HepG2 (cell line): ENCODE results near the gene GPS1. TPM values are rescaled to one million over a fixed set of nuclear protein-coding genes. Genes with fewer than 3 reads are reported as not detected.

Experiments used
- CEBPB ChIP-seq: IDR thresholded peaks from 2 replicates; pipeline ENCODE4 v1.6.1; 2011; ENCODE audit warnings: low read depth, low read length, improper control_type of control experiment, borderline replicate concordance
- ELF4 ChIP-seq: sonication (generic); formaldehyde crosslinking; IDR thresholded peaks from 2 replicates; pipeline ENCODE4 v1.5.0; 2020; ENCODE audit warnings: missing genetic modification reagents, mild to moderate bottlenecking, moderate library complexity, borderline replicate concordance
- GATAD1 ChIP-seq: IDR thresholded peaks from 2 replicates; pipeline ENCODE4 v1.6.1; 2016; ENCODE audit warnings: missing genetic modification reagents, missing compliant biosample characterization
- HNRNPUL1 ChIP-seq: fragments of 200-400 bp; formaldehyde crosslinking; IDR thresholded peaks from 2 replicates; pipeline ENCODE4 v1.6.1; 2017; ENCODE audit warnings: low read depth, mild to moderate bottlenecking, low read length, moderate library complexity
- JDP2 ChIP-seq: sonication (generic); formaldehyde crosslinking; IDR thresholded peaks from 2 replicates; pipeline ENCODE4 v1.8.1; 2022; ENCODE audit warnings: missing genetic modification reagents, borderline replicate concordance
- PBX2 ChIP-seq: IDR thresholded peaks from 2 replicates; pipeline ENCODE4 v1.6.1; 2016; ENCODE audit warnings: control low read depth
- POLR2G ChIP-seq: fragments of 200-400 bp; formaldehyde crosslinking; IDR thresholded peaks from 2 replicates; pipeline ENCODE4 v1.6.1; 2018; ENCODE audit warnings: mild to moderate bottlenecking, low read depth, low read length, moderate library complexity
- SAP130 ChIP-seq: IDR thresholded peaks from 2 replicates; pipeline ENCODE4 v1.6.1; 2016; ENCODE audit warnings: low read depth
- SNAI1 ChIP-seq: sonication (generic); formaldehyde crosslinking; IDR thresholded peaks from 2 replicates; pipeline ENCODE4 v1.5.0; 2020; ENCODE audit warnings: mild to moderate bottlenecking, missing genetic modification reagents, borderline replicate concordance
- TGIF2 ChIP-seq: IDR thresholded peaks from 2 replicates; pipeline ENCODE4 v1.6.1; 2016; ENCODE audit warnings: control low read depth, missing compliant biosample characterization
- ZNF430 ChIP-seq: sonication (generic); formaldehyde crosslinking; IDR thresholded peaks from 2 replicates; pipeline ENCODE4 v1.9.0; 2021; ENCODE audit warnings: mild to moderate bottlenecking, missing genetic modification reagents
- ZNF510 ChIP-seq: sonication (generic); formaldehyde crosslinking; IDR thresholded peaks from 2 replicates; pipeline ENCODE4 v1.4.0; 2020; ENCODE audit warnings: low read depth, mild to moderate bottlenecking, missing genetic modification reagents
- ZNF556 ChIP-seq: sonication (generic); formaldehyde crosslinking; IDR thresholded peaks from 2 replicates; pipeline ENCODE4 v1.4.0; 2020; ENCODE audit warnings: mild to moderate bottlenecking, missing genetic modification reagents, borderline replicate concordance
- polyA plus RNA-seq, 8 experiments: library from polyadenylated mRNA; depleted of rRNA in 3 of 8; stranded (reverse) in 7 of 8; unstranded in 1 of 8; fragments of >200 nt; fragmentation: Illumina TruSeq in 4 of 8; extraction: Trizol in 4 of 8; gene quantifications; 2 replicates each; pipeline versions ENCODE4 v1.2.1 to v1.2.3, GENCODE V29; 2011 to 2016; ENCODE audit warnings: low read depth in 4 of 8, missing spikeins in 1 of 8, mixed read lengths in 1 of 8; ENCODE audit not compliant: insufficient read depth in 1 of 8
- total RNA-seq, 5 experiments: library from RNA; depleted of rRNA; stranded (reverse); fragments of >200 nt; fragmentation: Illumina TruSeq; extraction: Trizol; gene quantifications; 2 replicates each; pipeline ENCODE4 v1.2.3, GENCODE V29; 2016; ENCODE audit warnings: low read depth in 1 of 5
- TF ChIP-seq, protein P1 (sequence below), 2 experiments: fragments of 450-650 bp in 1 of 2; sonication (generic) in 1 of 2; formaldehyde crosslinking in 1 of 2; IDR thresholded peaks; 2 replicates each; pipeline versions ENCODE4 v1.6.1 to v1.8.0; 2016 to 2022; ENCODE audit warnings: antibody characterized with exemption in 1 of 2, mild to moderate bottlenecking in 1 of 2, missing genetic modification reagents in 1 of 2
- TF ChIP-seq, protein P2 (sequence below): sonication (generic); formaldehyde crosslinking; IDR thresholded peaks from 2 replicates; pipeline ENCODE4 v1.5.0; 2020; ENCODE audit warnings: mild to moderate bottlenecking, missing genetic modification reagents, borderline replicate concordance

GPS1 gene
- total and polyA plus RNA-seq, 2 of the 13 experiments (the other 11 are each of a cell fraction or from before 2014, with no cell fraction given), result 124 to 128 TPM

DNA sequence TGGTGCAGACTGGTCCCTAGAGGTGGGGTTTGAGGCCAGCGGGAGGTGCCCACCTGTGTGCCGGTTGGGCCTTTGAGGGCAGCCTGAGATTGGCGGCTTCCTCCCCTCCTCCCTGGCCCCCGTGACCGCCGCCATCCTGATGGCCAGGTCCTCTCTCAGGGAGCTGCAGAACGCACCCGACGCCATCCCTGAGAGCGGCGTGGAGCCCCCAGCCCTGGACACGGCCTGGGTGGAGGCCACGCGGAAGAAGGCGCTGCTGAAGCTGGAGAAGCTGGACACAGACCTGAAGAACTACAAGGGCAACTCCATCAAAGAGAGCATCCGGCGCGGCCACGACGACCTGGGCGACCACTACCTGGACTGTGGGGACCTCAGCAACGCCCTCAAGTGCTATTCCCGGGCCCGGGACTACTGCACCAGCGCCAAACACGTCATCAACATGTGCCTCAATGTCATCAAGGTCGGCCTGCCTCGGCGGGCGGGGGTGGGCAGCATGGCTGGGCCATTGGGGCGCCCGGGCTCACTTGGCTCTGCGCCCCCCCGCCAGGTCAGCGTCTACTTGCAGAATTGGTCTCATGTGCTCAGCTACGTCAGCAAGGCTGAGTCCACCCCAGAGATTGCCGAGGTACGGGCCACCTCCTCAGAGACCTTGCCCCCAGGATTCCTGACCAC, 2.8 kb downstream of the GPS1 start (continued):
- no peak for TF ChIP-seq TGIF2 (CRISPR knock-in tag)
- no peak for TF ChIP-seq PBX2 (CRISPR knock-in tag)
- TF ChIP-seq, protein P1, sequence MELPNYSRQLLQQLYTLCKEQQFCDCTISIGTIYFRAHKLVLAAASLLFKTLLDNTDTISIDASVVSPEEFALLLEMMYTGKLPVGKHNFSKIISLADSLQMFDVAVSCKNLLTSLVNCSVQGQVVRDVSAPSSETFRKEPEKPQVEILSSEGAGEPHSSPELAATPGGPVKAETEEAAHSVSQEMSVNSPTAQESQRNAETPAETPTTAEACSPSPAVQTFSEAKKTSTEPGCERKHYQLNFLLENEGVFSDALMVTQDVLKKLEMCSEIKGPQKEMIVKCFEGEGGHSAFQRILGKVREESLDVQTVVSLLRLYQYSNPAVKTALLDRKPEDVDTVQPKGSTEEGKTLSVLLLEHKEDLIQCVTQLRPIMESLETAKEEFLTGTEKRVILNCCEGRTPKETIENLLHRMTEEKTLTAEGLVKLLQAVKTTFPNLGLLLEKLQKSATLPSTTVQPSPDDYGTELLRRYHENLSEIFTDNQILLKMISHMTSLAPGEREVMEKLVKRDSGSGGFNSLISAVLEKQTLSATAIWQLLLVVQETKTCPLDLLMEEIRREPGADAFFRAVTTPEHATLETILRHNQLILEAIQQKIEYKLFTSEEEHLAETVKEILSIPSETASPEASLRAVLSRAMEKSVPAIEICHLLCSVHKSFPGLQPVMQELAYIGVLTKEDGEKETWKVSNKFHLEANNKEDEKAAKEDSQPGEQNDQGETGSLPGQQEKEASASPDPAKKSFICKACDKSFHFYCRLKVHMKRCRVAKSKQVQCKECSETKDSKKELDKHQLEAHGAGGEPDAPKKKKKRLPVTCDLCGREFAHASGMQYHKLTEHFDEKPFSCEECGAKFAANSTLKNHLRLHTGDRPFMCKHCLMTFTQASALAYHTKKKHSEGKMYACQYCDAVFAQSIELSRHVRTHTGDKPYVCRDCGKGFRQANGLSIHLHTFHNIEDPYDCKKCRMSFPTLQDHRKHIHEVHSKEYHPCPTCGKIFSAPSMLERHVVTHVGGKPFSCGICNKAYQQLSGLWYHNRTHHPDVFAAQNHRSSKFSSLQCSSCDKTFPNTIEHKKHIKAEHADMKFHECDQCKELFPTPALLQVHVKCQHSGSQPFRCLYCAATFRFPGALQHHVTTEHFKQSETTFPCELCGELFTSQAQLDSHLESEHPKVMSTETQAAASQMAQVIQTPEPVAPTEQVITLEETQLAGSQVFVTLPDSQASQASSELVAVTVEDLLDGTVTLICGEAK (IDR thresholded peaks at IDR 0.05), result no peak
- TF ChIP-seq, protein P1 (CRISPR knock-in tag; IDR thresholded peaks at IDR 0.05), result no peak
- no peak for TF ChIP-seq SNAI1
- TF ChIP-seq CEBPB, result no peak
- TF ChIP-seq, protein P2, sequence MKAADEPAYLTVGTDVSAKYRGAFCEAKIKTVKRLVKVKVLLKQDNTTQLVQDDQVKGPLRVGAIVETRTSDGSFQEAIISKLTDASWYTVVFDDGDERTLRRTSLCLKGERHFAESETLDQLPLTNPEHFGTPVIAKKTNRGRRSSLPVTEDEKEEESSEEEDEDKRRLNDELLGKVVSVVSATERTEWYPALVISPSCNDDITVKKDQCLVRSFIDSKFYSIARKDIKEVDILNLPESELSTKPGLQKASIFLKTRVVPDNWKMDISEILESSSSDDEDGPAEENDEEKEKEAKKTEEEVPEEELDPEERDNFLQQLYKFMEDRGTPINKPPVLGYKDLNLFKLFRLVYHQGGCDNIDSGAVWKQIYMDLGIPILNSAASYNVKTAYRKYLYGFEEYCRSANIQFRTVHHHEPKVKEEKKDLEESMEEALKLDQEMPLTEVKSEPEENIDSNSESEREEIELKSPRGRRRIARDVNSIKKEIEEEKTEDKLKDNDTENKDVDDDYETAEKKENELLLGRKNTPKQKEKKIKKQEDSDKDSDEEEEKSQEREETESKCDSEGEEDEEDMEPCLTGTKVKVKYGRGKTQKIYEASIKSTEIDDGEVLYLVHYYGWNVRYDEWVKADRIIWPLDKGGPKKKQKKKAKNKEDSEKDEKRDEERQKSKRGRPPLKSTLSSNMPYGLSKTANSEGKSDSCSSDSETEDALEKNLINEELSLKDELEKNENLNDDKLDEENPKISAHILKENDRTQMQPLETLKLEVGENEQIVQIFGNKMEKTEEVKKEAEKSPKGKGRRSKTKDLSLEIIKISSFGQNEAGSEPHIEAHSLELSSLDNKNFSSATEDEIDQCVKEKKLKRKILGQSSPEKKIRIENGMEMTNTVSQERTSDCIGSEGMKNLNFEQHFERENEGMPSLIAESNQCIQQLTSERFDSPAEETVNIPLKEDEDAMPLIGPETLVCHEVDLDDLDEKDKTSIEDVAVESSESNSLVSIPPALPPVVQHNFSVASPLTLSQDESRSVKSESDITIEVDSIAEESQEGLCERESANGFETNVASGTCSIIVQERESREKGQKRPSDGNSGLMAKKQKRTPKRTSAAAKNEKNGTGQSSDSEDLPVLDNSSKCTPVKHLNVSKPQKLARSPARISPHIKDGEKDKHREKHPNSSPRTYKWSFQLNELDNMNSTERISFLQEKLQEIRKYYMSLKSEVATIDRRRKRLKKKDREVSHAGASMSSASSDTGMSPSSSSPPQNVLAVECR (CRISPR knock-in tag), result 0 out of 2 replicates have a peak, but pooled peaks have one; percentile 9
- TF ChIP-seq ZNF556, result no peak
- TF ChIP-seq JDP2 (CRISPR knock-in tag), result no peak
- no peak for TF ChIP-seq SAP130
- no peak for TF ChIP-seq GATAD1 (CRISPR knock-in tag)
- TF ChIP-seq ZNF510, result no peak
- no peak for TF ChIP-seq ZNF430
- no peak for TF ChIP-seq ELF4
- peak; percentile 10; the same call in 1 of the 2 replicates for TF ChIP-seq POLR2G
- no peak for TF ChIP-seq HNRNPUL1
